Measurements from ENCODE around the gene CRAMP1.

GRCh38 chr16:1590930-1591705, 21.0 kb upstream of the CRAMP1 start:
- TF ChIP-seq POLR2AphosphoS5 (IDR thresholded peaks at IDR 0.05; ENCODE audit: low read depth, low read length) (no peak), POLR2A (IDR thresholded peaks at IDR 0.05; ENCODE audit: control extremely low read depth in 1 of 2, low read depth in 2 of 2, low read length in 2 of 2) (no peak), MAX (IDR thresholded peaks at IDR 0.05) (no peak)
